SK-N-SH treated with all-trans-retinoic acid at 6 μM for 48 hours (cell line): ENCODE measurements around the gene TOM1L1.

ENCODE experiments used
- CSDC2 ChIP-seq: fragments of 250-450 bp; sonication (Bioruptor Pico); IDR thresholded peaks from 2 replicates; pipeline ENCODE4 v1.5.0; 2020; ENCODE audit warnings: mild to moderate bottlenecking, moderate library complexity
- OSR1 ChIP-seq: fragments of 250-450 bp; sonication (Bioruptor Pico); IDR thresholded peaks from 2 replicates; pipeline ENCODE4 v1.8.0; 2022; ENCODE audit warnings: moderate library complexity, mild to moderate bottlenecking, inconsistent platforms
- TOX ChIP-seq: fragments of 250-450 bp; sonication (Bioruptor Pico); IDR thresholded peaks from 2 replicates; pipeline ENCODE4 v1.8.0; 2021; ENCODE audit warnings: mild to moderate bottlenecking, moderate library complexity, borderline replicate concordance

DNA sequence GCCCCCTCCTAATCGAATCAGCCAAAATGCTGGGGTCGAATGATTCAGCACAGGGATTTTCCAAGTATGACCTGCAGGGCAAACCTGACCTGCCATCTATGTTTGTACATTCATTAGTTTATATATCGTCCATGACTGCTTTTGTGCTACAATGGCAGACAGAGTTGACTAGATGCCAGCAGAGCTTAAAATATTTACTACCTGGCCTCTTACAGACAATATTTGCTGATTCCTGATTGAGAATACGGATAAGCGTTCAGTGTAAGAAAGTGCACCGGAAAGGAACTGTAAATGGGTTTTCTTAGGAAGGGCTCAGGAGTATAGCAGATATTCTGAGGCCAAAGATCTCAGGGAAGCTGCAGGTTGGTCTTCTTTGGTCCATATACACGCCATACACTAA lies 11.7 kb upstream of the TOM1L1 start:
- TF ChIP-seq CSDC2 (no peak), TOX (no peak), OSR1 (CRISPR knock-in tag) (no peak)
